OCI-LY7 (cell line): ENCODE results near the gene PLAC9. TPM values are rescaled to one million over a fixed set of nuclear protein-coding genes. Genes with fewer than 3 reads are reported as not detected.

Experiments used
- BruUV-seq: library from RNA; stranded (reverse); fragments of 400-500 nt; replicated peaks from 2 replicates; lab custom pipeline; 2021; lab: Mats Ljungman, UMichigan
- CTCF ChIA-PET: fragments of 300-600 bp; sonication (Branson Sonifier 250); formaldehyde crosslinking; loops from one replicate; lab custom pipeline; 2022; ENCODE audit warnings: antibody characterized with exemption; ENCODE audit not compliant: unreplicated experiment; lab: Charles Lee
- POLR2A ChIA-PET: fragments of 300-600 bp; sonication (Branson Sonifier 250); formaldehyde crosslinking; loops from one replicate; lab custom pipeline; 2022; ENCODE audit warnings: antibody characterized with exemption; lab: Charles Lee
- DNase-seq: peaks from one replicate; pipeline ENCODE4 v3.0.0-alpha.2; 2015; ENCODE audit warnings: low spot score
- H2AFZ ChIP-seq: fragments of 200-600 bp; sonication (generic), shearing (Covaris generic); 2 replicates; pipeline ENCODE4 v1.6.1; 2014; ENCODE audit warnings: mild to moderate bottlenecking, antibody characterized with exemption, low read length, moderate library complexity
- H3K27ac ChIP-seq: fragments of 200-600 bp; sonication (generic); 2 replicates; pipeline ENCODE4 v1.5.1; 2014; ENCODE audit warnings: mixed run types, low read depth, mild to moderate bottlenecking, moderate library complexity, low read length, inconsistent platforms; ENCODE audit not compliant: poor library complexity, severe bottlenecking
- H3K36me3 ChIP-seq: fragments of 200-600 bp; sonication (generic); 2 replicates; pipeline ENCODE4 v1.6.1; 2014; ENCODE audit warnings: mild to moderate bottlenecking, antibody characterized with exemption, low read length, moderate library complexity, mixed read lengths; ENCODE audit not compliant: insufficient read depth
- H3K4me1 ChIP-seq: fragments of 200-600 bp; sonication (generic); 2 replicates; pipeline ENCODE4 v1.5.1; 2014; ENCODE audit warnings: mild to moderate bottlenecking, low read length; ENCODE audit not compliant: insufficient read depth, poor library complexity, severe bottlenecking
- H3K4me2 ChIP-seq: fragments of 200-600 bp; sonication (generic); 2 replicates; pipeline ENCODE4 v1.6.1; 2014; ENCODE audit warnings: mild to moderate bottlenecking, low read length
- H3K4me3 ChIP-seq: fragments of 200-600 bp; sonication (generic); 2 replicates; pipeline ENCODE4 v1.5.1; 2014; ENCODE audit warnings: mild to moderate bottlenecking, low read depth, low read length; ENCODE audit not compliant: poor library complexity, severe bottlenecking
- H3K79me2 ChIP-seq: fragments of 200-600 bp; sonication (generic); 2 replicates; pipeline ENCODE4 v1.6.1; 2016; ENCODE audit warnings: low read depth, mild to moderate bottlenecking, low read length, moderate library complexity, mixed read lengths; ENCODE audit not compliant: insufficient read depth
- H3K9me2 ChIP-seq: fragments of 200-600 bp; sonication (generic); 2 replicates; pipeline ENCODE4 v1.6.1; 2016; ENCODE audit warnings: mild to moderate bottlenecking, low read length, mixed read lengths; ENCODE audit not compliant: insufficient read depth
- H3K9me3 ChIP-seq: fragments of 200-600 bp; sonication (generic); 2 replicates; pipeline ENCODE4 v1.6.1; 2014; ENCODE audit warnings: mild to moderate bottlenecking, mixed run types, low read length, mixed read lengths
- H4K20me1 ChIP-seq: fragments of 200-600 bp; sonication (generic); 2 replicates; pipeline ENCODE4 v1.6.1; 2014; ENCODE audit warnings: mild to moderate bottlenecking, antibody characterized with exemption, low read length, moderate library complexity, mixed read lengths; ENCODE audit not compliant: insufficient read depth
- EZH2phosphoT487 ChIP-seq: fragments of 200-600 bp; sonication (generic); IDR thresholded peaks from 2 replicates; pipeline ENCODE4 v1.6.1; 2018; ENCODE audit warnings: low read depth, borderline replicate concordance, mild to moderate bottlenecking, mixed run types, antibody characterized with exemption, low read length, moderate library complexity, mixed read lengths
- intact Hi-C: fragments of 100-400 bp; cut with micrococcal nuclease; formaldehyde crosslinking; loops from one replicate; pipeline ENCODE4 v1.10.0; 2022; ENCODE audit not compliant: unreplicated experiment
- total RNA-seq, 2 experiments: library from RNA; depleted of rRNA in 1 of 2; stranded (reverse); fragments of >200 nt in 1 of 2; shearing (Covaris generic) in 1 of 2; gene quantifications; 2 replicates each; pipeline ENCODE4 v1.2.3, GENCODE V29; 2014 to 2022
- TF ChIP-seq, protein P1 (sequence below): fragments of 200-600 bp; sonication (generic); conservative IDR thresholded peaks from 2 replicates; pipeline ENCODE4 v1.5.1; 2014; ENCODE audit warnings: mild to moderate bottlenecking, antibody characterized with exemption, low read length, moderate library complexity, mixed read lengths

Gene PLAC9
- total RNA-seq, 2 experiments from 2014 or later = not detected

DNA sequence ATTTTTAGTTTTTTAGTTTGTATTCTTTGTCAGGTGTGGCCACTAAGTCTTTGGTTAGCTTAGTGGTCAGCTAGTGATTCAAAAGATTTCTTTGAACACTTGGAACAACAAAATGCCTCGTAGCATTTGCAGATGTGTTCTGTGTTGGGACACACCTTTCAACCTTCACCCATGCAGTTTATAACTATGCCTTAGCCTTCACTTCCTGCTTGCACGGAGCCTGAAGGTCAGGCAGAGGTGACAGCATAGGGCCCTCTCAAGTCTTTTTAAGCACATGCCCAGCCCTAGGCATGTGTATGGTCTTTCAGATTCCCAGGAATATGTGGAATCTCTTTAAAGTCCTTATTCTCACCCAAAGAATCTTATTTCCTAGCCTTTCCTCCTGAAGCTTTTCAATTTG is 17.6 kb downstream of the PLAC9 start:
- CTCF ChIA-PET = no interaction called here
- Histone ChIP-seq H3K27ac (no peak overlapping the region), H3K4me1 (peaks cover 9% of the 10 kb centered on the region), H3K79me2 (no peaks in the 10 kb centered on the region), H3K36me3 (peaks cover 66% of the 10 kb centered on the region), H3K4me3 (no peak overlapping the region), H3K9me3 (no peaks in the 10 kb centered on the region; the same call in 1 of the 2 replicates), H4K20me1 (no peaks in the 10 kb centered on the region), H3K9me2 (no peaks in the 10 kb centered on the region), H2AFZ (no peak overlapping the region), H3K4me2 (no peak overlapping the region)
- TF ChIP-seq, protein P1, sequence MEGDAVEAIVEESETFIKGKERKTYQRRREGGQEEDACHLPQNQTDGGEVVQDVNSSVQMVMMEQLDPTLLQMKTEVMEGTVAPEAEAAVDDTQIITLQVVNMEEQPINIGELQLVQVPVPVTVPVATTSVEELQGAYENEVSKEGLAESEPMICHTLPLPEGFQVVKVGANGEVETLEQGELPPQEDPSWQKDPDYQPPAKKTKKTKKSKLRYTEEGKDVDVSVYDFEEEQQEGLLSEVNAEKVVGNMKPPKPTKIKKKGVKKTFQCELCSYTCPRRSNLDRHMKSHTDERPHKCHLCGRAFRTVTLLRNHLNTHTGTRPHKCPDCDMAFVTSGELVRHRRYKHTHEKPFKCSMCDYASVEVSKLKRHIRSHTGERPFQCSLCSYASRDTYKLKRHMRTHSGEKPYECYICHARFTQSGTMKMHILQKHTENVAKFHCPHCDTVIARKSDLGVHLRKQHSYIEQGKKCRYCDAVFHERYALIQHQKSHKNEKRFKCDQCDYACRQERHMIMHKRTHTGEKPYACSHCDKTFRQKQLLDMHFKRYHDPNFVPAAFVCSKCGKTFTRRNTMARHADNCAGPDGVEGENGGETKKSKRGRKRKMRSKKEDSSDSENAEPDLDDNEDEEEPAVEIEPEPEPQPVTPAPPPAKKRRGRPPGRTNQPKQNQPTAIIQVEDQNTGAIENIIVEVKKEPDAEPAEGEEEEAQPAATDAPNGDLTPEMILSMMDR = no peak
- no peak for TF ChIP-seq EZH2phosphoT487
- intact Hi-C loops = no loop called here
- POLR2A ChIA-PET = no interaction called here
- no TSS peak for BruUV-seq
- no peak for DNase-seq

DNA sequence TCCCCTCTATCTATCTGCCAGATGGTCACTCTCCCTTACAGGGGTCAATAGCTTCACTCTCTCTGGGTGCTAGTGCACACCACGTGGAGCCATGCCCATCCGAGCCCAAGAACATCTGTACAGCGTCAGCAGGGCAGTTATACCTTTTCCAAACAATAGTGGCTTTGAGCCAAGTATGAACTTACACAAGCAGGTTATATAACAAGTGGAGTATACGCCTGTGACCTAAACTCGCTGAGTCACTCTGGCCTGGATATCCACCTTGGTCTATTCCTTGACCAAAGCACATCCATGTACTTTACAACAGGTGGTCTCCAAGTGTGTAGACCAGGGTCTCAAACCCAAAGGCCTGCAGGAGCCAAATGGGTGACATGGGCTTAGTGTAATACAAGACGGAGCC is 20.3 kb downstream of the PLAC9 start:
- no peak for DNase-seq
- Histone ChIP-seq H3K4me1 (no peaks in the 10 kb centered on the region), H2AFZ (no peak overlapping the region), H3K79me2 (no peaks in the 10 kb centered on the region), H3K4me3 (no peak overlapping the region), H3K9me3 (no peaks in the 10 kb centered on the region; the same call in 1 of the 2 replicates), H4K20me1 (no peaks in the 10 kb centered on the region), H3K4me2 (no peak overlapping the region), H3K36me3 (peaks cover 82% of the 10 kb centered on the region), H3K27ac (no peak overlapping the region), H3K9me2 (no peaks in the 10 kb centered on the region)
- intact Hi-C loops = no loop called here
- POLR2A ChIA-PET = no interaction called here
- TF ChIP-seq EZH2phosphoT487 = no peak
- TF ChIP-seq, protein P1 = no peak
- CTCF ChIA-PET = no interaction called here
- no TSS peak for BruUV-seq

DNA sequence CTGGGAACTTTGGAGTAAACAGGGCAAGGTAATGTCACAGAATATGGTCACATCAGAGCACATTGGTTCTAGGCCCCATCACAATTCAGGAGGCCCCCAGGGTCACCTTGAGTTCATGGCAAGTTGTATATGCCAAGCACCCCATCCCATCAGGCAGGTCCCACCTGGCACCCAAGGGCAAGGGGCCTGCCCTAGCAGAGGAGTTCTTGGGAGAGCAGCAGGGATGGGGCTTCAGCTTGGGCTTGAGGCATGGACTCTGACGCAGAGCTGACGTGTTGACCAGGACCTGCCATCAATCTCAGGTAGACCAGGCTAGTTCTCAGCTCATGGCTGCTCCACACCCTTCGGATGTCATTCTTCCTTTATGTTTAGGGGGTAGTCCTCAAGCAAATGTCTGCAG is 20.9 kb downstream of the PLAC9 start:
- no peak for DNase-seq
- POLR2A ChIA-PET = interaction anchor here (0.6 to 1.0 kb wide), 2 partner anchors 52 to 79 kb away, joined by 3 read pairs; no protein-coding TSS in a partner anchor
- BruUV-seq = no TSS peak
- no peaks in the 10 kb centered on the region for H3K79me2 ChIP-seq
- H3K9me2 ChIP-seq = no peaks in the 10 kb centered on the region
- H3K36me3 ChIP-seq = peaks cover 82% of the 10 kb centered on the region
- H3K4me3 ChIP-seq = no peak overlapping the region
- no peaks in the 10 kb centered on the region for H3K4me1 ChIP-seq
- H3K9me3 ChIP-seq = no peaks in the 10 kb centered on the region; the same call in 1 of the 2 replicates
- intact Hi-C loops = no loop called here
- H2AFZ ChIP-seq = no peak overlapping the region
- TF ChIP-seq, protein P1 = no peak
- no peak for TF ChIP-seq EZH2phosphoT487
- H3K4me2 ChIP-seq = no peak overlapping the region
- no peak overlapping the region for H3K27ac ChIP-seq
- CTCF ChIA-PET = no interaction called here
- no peaks in the 10 kb centered on the region for H4K20me1 ChIP-seq
